ENCODE data around the gene BNC1.

- no peak for TF ChIP-seq CHD1 (IDR thresholded peaks at IDR 0.05; ENCODE audit: low read depth, low read length)
- TF ChIP-seq POLR2A (IDR thresholded peaks at IDR 0.05; ENCODE audit: low read depth, low read length): no peak
- no peak for TF ChIP-seq ZNF384 (IDR thresholded peaks at IDR 0.05; ENCODE audit: borderline replicate concordance, low read depth, low read length)
- TF ChIP-seq ZBTB40 (IDR thresholded peaks at IDR 0.05; ENCODE audit: borderline replicate concordance): no peak
These were observed 42.6 kb upstream of the BNC1 start for GRCh38 chr15:83327041-83327440.

All from GM12878 (cell line).